GM21528 (cell line): ENCODE data around the gene SCN10A.

Experiments used
- ATAC-seq: cut with Tn5 transposase; IDR thresholded peaks from one replicate; pipeline ENCODE4 v1.9.1; 2021; ENCODE audit warnings: mild to moderate bottlenecking, moderate library complexity; ENCODE audit not compliant: unreplicated experiment, low FRiP score

Gene SCN10A

GRCh38 chr3:38655708-38656300 lies 160.2 kb downstream of the SCN10A start:
- ATAC-seq, result no peak

- no peak for ATAC-seq
Observed at GRCh38 chr3:38653685-38654537, 162.1 kb downstream of the SCN10A start.

- ATAC-seq, result no peak
Observed at GRCh38 chr3:38652934-38653333, 163.1 kb downstream of the SCN10A start.

- ATAC-seq, result peak; percentile 75
Observed at GRCh38 chr3:38651153-38651789, 164.7 kb downstream of the SCN10A start.

- ATAC-seq, result no peak
Observed at GRCh38 chr3:38650248-38650951, 165.6 kb downstream of the SCN10A start.

GRCh38 chr3:38649500-38650247 lies 166.3 kb downstream of the SCN10A start, which contains the start of gene SCN5A:
SCN5A (minus strand) TSS chr3:38649687; CDS start chr3:38633307, 16,380 bp downstream.
- ATAC-seq, result no peak

- ATAC-seq, result no peak
Observed at GRCh38 chr3:38648659-38649499, 167.1 kb downstream of the SCN10A start.

GRCh38 chr3:38648024-38648658 lies 167.9 kb downstream of the SCN10A start:
- no peak for ATAC-seq

- ATAC-seq, result no peak
Observed at GRCh38 chr3:38647217-38647970, 168.6 kb downstream of the SCN10A start.
